Superior temporal gyrus (tissue), 1 donor: ENCODE data around the gene COL24A1.

Source experiments
- DNase-seq: peaks from one replicate; pipeline ENCODE4 v3.0.0-alpha.2; 2016; ENCODE audit errors: extremely low spot score

Gene COL24A1

GRCh38 chr1:85689775-85690404 is 466.7 kb downstream of the COL24A1 start:
- DNase-seq: no peak

- DNase-seq: no peak
These were observed 473.1 kb downstream of the COL24A1 start for GRCh38 chr1:85683292-85684025.

GRCh38 chr1:85681087-85681486 is 475.5 kb downstream of the COL24A1 start:
- DNase-seq: peak; percentile 76
